Activated T-helper 1 cell treated with anti-CD3 and anti-CD28 coated beads, Interleukin-12 subunit alpha, Interleukin-12 subunit beta, Interleukin-2, Interleukin-4 antibody, amounts not matched to agents 30 ng/mL and 10 ng/mL and 1 ng/mL, durations not matched to agents 14 hours and 24 hours and 36 hours (primary cell): Measurements from ENCODE around the gene RETREG3. TPM values are rescaled to one million over a fixed set of nuclear protein-coding genes. Genes with fewer than 3 reads are reported as not detected.

Experiments
- DNase-seq: peaks from one replicate; pipeline ENCODE4 v3.0.0; 2021; ENCODE audit warnings: low spot score
- H3K27ac Mint-ChIP-seq: one replicate; pipeline ENCODE4 v1.8.0; 2021; ENCODE audit warnings: mild to moderate bottlenecking, mixed read lengths
- H3K27me3 Mint-ChIP-seq: one replicate; pipeline ENCODE4 v1.8.0; 2022; ENCODE audit warnings: mild to moderate bottlenecking, moderate library complexity, mixed read lengths; ENCODE audit not compliant: insufficient read depth
- H3K36me3 Mint-ChIP-seq: one replicate; pipeline ENCODE4 v1.8.0; 2021; ENCODE audit warnings: low read depth, mixed read lengths
- H3K4me1 Mint-ChIP-seq: one replicate; pipeline ENCODE4 v1.8.0; 2021; ENCODE audit warnings: low read depth, mixed read lengths
- H3K4me3 Mint-ChIP-seq: one replicate; pipeline ENCODE4 v1.8.0; 2021; ENCODE audit warnings: mild to moderate bottlenecking, moderate library complexity, mixed read lengths
- H3K9me3 Mint-ChIP-seq: one replicate; pipeline ENCODE4 v1.8.0; 2021; ENCODE audit warnings: mixed read lengths
- intact Hi-C: fragments of 100-400 bp; cut with micrococcal nuclease; formaldehyde crosslinking; loops from one replicate; pipeline ENCODE4 v1.15.1; 2024
- total RNA-seq: library from RNA; stranded (reverse); gene quantifications from 2 replicates; pipeline ENCODE4 v1.2.3, GENCODE V29; 2022

The RETREG3 gene, protein sequence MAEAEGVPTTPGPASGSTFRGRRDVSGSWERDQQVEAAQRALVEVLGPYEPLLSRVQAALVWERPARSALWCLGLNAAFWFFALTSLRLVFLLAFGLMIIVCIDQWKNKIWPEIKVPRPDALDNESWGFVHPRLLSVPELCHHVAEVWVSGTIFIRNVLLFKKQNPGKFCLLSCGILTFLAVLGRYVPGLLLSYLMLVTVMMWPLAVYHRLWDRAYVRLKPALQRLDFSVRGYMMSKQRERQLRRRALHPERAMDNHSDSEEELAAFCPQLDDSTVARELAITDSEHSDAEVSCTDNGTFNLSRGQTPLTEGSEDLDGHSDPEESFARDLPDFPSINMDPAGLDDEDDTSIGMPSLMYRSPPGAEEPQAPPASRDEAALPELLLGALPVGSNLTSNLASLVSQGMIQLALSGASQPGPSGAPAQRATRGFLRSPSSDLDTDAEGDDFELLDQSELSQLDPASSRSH
- total RNA-seq = 41.1 and 43.4 TPM in 2 replicates

GRCh38 chr17:42609182-42609813, at the start of gene RETREG3, which contains the start of gene TUBG1:
TSS of gene RETREG3 (minus strand) at chr17:42609374. CDS start at chr17:42609324, 50 bp downstream.
TSS of gene TUBG1 (plus strand) at chr17:42609683. CDS start at chr17:42609738, 55 bp downstream.
- H3K27me3 Mint-ChIP-seq = no peaks in the 10 kb centered on the region
- H3K27ac Mint-ChIP-seq = peak within 1 kb of the TSS; percentile 94
- peaks cover 21% of the 10 kb centered on the region for H3K36me3 Mint-ChIP-seq

GRCh38 chr17:42657824-42658588, 48.8 kb upstream of the RETREG3 start:
- Mint-ChIP-seq H3K4me1 (peaks cover 26% of the 10 kb centered on the region), H3K4me3 (peak overlapping the region; percentile 86), H3K9me3 (no peaks in the 10 kb centered on the region), H3K27ac (no peak overlapping the region), H3K36me3 (peaks cover 3% of the 10 kb centered on the region), H3K27me3 (peaks cover 13% of the 10 kb centered on the region)
- no peak for DNase-seq
- intact Hi-C loops = loop anchor here (2.0 kb wide), 1 partner anchor 21 kb away; no protein-coding TSS in a partner anchor

More at GRCh38 chr17:42609182-42609813, at the start of gene RETREG3, which contains the start of gene TUBG1:
- intact Hi-C loops = loop anchor here (1.0 to 10.0 kb wide), 10 partner anchors 32 to 562 kb away; partner anchors contain the start of genes BECN1, EZH1, IFI35 and NAGLU
- peaks cover 39% of the 10 kb centered on the region for H3K4me1 Mint-ChIP-seq
- peak; percentile 100 for DNase-seq
- H3K4me3 Mint-ChIP-seq = peak within 1 kb of the TSS; percentile 100
- H3K9me3 Mint-ChIP-seq = no peaks in the 10 kb centered on the region

DNA sequence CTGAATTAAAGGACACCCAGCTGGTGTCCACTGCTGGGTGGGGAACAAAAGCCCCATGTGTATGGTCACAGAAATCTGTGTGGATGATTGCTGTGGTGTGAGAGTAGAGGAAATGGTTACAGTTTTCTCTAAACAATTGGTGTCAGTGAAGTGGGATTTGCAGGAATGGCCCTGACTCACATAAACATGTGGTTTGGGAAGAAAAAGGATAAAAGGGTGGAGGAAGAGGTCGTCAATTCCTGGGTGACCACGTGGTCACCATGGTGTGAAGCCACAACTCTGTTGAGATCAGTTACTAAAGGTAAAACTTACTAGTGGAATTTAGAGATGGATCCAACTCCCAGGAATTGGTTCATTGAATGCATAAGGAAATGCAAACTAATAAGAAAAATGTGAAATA, 46.4 kb upstream of the RETREG3 start:
- intact Hi-C loops = no loop called here
- no peaks in the 10 kb centered on the region for H3K36me3 Mint-ChIP-seq
- no peak overlapping the region for H3K27ac Mint-ChIP-seq

GRCh38 chr17:42653179-42654124, 44.3 kb upstream of the RETREG3 start:
- H3K27me3 Mint-ChIP-seq = peaks cover 12% of the 10 kb centered on the region
- no peaks in the 10 kb centered on the region for H3K36me3 Mint-ChIP-seq
- H3K9me3 Mint-ChIP-seq = no peaks in the 10 kb centered on the region
- no peak overlapping the region for H3K4me3 Mint-ChIP-seq
- no peak for DNase-seq
- intact Hi-C loops = no loop called here
- peaks cover 18% of the 10 kb centered on the region for H3K4me1 Mint-ChIP-seq
- H3K27ac Mint-ChIP-seq = no peak overlapping the region

More for the DNA sequence above, 46.4 kb upstream of the RETREG3 start:
- H3K4me1 Mint-ChIP-seq = peaks cover 24% of the 10 kb centered on the region
- H3K9me3 Mint-ChIP-seq = no peaks in the 10 kb centered on the region
- no peak for DNase-seq
- H3K4me3 Mint-ChIP-seq = no peak overlapping the region
- peaks cover 13% of the 10 kb centered on the region for H3K27me3 Mint-ChIP-seq

DNA sequence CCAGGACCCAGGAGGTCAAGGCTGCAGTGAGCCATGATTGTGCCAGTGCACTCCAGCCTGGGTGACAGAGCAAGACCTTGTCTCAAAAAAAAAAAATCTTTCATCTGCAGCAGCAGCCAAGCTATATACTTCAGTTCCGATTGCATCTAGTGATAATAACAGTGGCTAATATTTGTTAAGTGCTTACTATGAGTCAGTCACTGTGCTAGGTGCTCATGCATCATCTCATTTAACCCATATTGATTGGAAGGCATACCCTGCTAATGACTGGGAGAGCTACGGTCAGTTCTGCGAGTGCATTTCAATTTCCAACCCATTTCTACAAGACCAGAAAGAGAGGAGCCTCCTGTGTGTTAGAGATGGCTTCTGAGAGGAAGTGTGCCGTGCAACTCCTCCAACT, 42.2 kb upstream of the RETREG3 start:
- Mint-ChIP-seq H3K36me3 (no peaks in the 10 kb centered on the region), H3K4me1 (peaks cover 11% of the 10 kb centered on the region), H3K9me3 (no peaks in the 10 kb centered on the region), H3K27me3 (peaks cover 19% of the 10 kb centered on the region), H3K4me3 (no peak overlapping the region), H3K27ac (no peak overlapping the region)
- no peak for DNase-seq
- intact Hi-C loops = no loop called here

DNA sequence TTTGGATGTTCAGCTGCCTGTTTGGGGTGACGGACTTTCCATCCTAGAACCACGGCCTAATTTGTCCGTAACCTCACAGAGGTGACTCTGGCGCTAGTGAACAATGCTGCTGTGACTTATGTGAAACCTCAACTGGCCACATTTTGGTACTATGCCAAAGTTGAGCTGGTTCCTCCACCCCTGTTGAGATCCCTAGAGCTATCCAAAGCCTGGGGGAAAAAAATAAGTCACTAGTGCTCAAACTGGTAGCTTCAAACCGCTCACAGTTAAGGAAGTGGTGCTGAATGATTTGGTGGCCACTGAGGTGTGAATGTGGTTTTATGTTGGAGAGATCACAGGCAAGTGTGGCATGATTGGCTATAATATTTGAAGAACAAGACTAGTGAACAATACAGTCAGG, 38.6 kb upstream of the RETREG3 start:
- H3K27ac Mint-ChIP-seq = no peak overlapping the region
- H3K4me1 Mint-ChIP-seq = no peaks in the 10 kb centered on the region

GRCh38 chr17:42642336-42642735, 33.2 kb upstream of the RETREG3 start:
- H3K27ac Mint-ChIP-seq = no peak overlapping the region
- no peaks in the 10 kb centered on the region for H3K9me3 Mint-ChIP-seq
- no peak overlapping the region for H3K4me3 Mint-ChIP-seq
- H3K27me3 Mint-ChIP-seq = peaks cover 17% of the 10 kb centered on the region
- no peaks in the 10 kb centered on the region for H3K36me3 Mint-ChIP-seq
- intact Hi-C loops = no loop called here
- no peaks in the 10 kb centered on the region for H3K4me1 Mint-ChIP-seq
- no peak for DNase-seq

More for the DNA sequence above, 38.6 kb upstream of the RETREG3 start:
- intact Hi-C loops = no loop called here
- peaks cover 9% of the 10 kb centered on the region for H3K27me3 Mint-ChIP-seq
- H3K4me3 Mint-ChIP-seq = no peak overlapping the region
- DNase-seq = no peak
- no peaks in the 10 kb centered on the region for H3K36me3 Mint-ChIP-seq
- no peaks in the 10 kb centered on the region for H3K9me3 Mint-ChIP-seq

- H3K4me1 Mint-ChIP-seq = no peaks in the 10 kb centered on the region
- no peaks in the 10 kb centered on the region for H3K36me3 Mint-ChIP-seq
Measured at GRCh38 chr17:42640121-42640520, 30.9 kb upstream of the RETREG3 start.

DNA sequence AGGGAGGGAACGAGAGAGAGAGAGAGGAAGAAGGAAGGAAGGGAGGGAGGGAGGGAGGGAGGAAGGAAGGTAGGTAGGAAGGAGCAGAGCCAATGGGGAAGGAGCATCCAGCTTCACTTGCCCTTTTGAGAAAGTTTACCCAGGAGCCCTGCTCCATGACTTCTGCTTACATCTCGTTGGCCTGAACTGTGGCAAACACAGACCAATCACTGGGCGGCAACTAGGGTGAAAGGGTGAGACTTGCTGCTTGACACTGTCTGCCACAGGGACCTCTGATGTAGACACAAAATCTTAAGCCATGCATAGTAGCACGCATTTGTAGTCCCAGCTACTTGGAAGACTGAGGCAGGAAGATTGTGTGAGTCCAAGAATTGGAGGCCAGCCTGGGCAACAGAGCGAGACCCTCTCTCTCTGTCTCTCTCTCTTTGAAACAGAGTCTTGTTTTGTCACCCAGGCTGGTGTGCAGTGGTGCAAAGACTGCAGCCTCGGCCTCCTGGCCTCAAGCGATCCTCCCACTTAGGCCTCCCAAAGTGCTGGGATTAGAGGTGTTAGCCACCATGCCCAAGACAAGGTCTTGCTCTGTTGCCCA, 30.4 kb upstream of the RETREG3 start:
- H3K36me3 Mint-ChIP-seq = no peaks in the 10 kb centered on the region
- H3K27ac Mint-ChIP-seq = no peak overlapping the region
- intact Hi-C loops = no loop called here
- no peaks in the 10 kb centered on the region for H3K9me3 Mint-ChIP-seq
- no peaks in the 10 kb centered on the region for H3K4me1 Mint-ChIP-seq
- peaks cover 18% of the 10 kb centered on the region for H3K27me3 Mint-ChIP-seq
- H3K4me3 Mint-ChIP-seq = no peak overlapping the region
- no peak for DNase-seq

More at GRCh38 chr17:42640121-42640520, 30.9 kb upstream of the RETREG3 start:
- intact Hi-C loops = no loop called here
- DNase-seq = no peak
- H3K27me3 Mint-ChIP-seq = peaks cover 18% of the 10 kb centered on the region
- no peaks in the 10 kb centered on the region for H3K9me3 Mint-ChIP-seq
- no peak overlapping the region for H3K27ac Mint-ChIP-seq
- no peak overlapping the region for H3K4me3 Mint-ChIP-seq

DNA sequence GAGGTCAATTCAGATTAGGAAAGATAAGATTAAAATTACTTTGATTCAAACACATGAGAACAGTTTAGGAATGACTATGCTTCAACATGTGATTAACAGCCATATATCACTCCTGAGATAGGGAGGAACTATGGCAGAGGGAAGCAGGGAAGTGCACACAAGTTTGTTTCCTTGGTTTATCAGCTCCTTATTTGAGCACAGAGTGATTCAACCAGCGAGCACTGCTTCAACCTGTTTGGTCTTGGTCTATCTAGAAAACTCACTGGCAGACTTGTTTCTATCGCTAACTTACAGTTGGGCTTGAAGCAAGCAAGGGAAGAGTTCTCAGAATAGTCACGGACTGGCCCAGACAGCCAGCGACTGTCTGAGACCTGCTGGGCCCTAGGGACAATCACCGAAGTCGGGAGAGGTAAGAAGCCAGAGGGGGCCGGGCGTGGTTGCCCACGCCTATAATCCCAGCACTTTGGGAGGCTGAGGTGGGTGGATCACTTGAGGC, 23.8 kb upstream of the RETREG3 start:
- no peaks in the 10 kb centered on the region for H3K4me1 Mint-ChIP-seq
- no peak overlapping the region for H3K27ac Mint-ChIP-seq
- H3K4me3 Mint-ChIP-seq = no peak overlapping the region
- intact Hi-C loops = no loop called here
- no peak for DNase-seq
- H3K27me3 Mint-ChIP-seq = peaks cover 5% of the 10 kb centered on the region
- no peaks in the 10 kb centered on the region for H3K36me3 Mint-ChIP-seq
- H3K9me3 Mint-ChIP-seq = no peaks in the 10 kb centered on the region

- DNase-seq = no peak
- H3K4me3 Mint-ChIP-seq = no peak overlapping the region
- no peaks in the 10 kb centered on the region for H3K36me3 Mint-ChIP-seq
- no peaks in the 10 kb centered on the region for H3K4me1 Mint-ChIP-seq
- intact Hi-C loops = no loop called here
- no peak overlapping the region for H3K27ac Mint-ChIP-seq
- peaks cover 1% of the 10 kb centered on the region for H3K27me3 Mint-ChIP-seq
- H3K9me3 Mint-ChIP-seq = no peaks in the 10 kb centered on the region
Measured at GRCh38 chr17:42629411-42630009, 20.3 kb upstream of the RETREG3 start.
